ENCODE measurements around the gene BAZ2B.
"Not testable (repeated sequence)": the region's sequence is repeated elsewhere in the genome, so short reads cannot be mapped to it uniquely, and the experiment has no call there.

The BAZ2B gene

DNA sequence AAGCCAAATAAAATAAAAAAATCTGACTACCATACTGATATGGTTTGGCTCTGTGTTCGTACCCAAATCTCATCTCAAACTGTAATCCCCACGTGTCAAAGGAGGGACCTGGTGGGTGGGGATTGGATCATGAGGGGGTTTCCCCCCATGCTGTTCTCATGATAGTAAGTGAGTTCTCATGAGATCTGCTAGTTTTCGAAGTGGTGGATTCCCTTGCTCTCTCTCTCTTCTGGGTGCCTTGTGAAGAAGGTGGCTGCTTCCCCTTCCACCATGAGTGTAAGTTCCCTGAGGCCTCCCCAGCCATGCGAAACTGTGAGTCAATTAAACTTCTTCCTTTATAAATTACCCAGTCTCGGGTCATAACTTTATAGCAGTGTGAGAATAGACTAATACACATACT is 206.1 kb downstream of the BAZ2B start:
- H3K9me3 ChIP-seq (ENCODE audit: control insufficient read depth in 5 of 5, low read length in 5 of 5): no peaks in the 10 kb centered on the region

DNA sequence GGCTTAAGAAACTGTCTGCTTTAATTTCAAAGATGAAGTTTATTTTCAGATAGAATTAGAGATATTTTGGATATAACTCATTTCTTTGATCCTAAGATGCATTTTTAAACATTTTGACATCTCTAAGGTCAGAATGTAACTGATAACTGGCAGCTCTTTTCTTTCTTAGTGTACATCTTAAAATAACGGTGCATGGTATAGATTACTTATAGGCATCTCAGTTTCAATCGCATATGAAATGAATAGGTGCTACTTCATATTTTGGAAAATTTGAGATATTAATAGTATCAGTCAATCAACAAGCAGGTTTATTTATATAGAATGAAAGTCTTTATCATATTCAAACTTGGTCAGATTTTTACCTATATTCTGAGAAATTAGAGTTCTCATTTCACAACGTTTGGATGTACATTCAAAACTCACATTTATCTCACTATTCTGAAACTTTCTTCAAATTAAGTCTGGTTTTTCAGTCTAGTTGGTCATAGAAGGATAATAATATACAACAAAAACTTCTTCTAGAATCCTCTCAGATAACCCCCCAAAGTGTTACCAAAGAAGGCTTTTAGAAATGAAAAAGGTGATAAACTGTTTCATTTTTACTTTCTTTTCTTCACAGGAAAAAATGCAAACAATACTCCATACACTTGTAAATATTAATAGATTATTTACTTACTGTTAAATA is 207.1 kb downstream of the BAZ2B start:
- Histone ChIP-seq H3K4me1 (ENCODE audit: control insufficient read depth in 5 of 5, insufficient read depth in 5 of 5, low read length in 5 of 5) (no peaks in the 10 kb centered on the region), H3K4me3 (ENCODE audit: low read depth in 1 of 5, low read length in 5 of 5) (no peak overlapping the region), H3K27ac (ENCODE audit: low read depth, low read length) (no peak overlapping the region), H3K9me3 (ENCODE audit: control insufficient read depth in 5 of 5, low read length in 5 of 5) (no peaks in the 10 kb centered on the region), H3K36me3 (ENCODE audit: control insufficient read depth in 5 of 5, insufficient read depth in 5 of 5, low read length in 5 of 5) (peaks cover 17 to 45% (median 31%) of the 10 kb centered on the region in 5 donors), H3K9ac (ENCODE audit: low read length in 5 of 5) (no peak overlapping the region), H3K27me3 (ENCODE audit: control insufficient read depth in 5 of 5, insufficient read depth in 4 of 5, low read length in 5 of 5) (no peaks in the 10 kb centered on the region)

More for the DNA sequence above, 206.1 kb downstream of the BAZ2B start:
- Histone ChIP-seq H3K36me3 (ENCODE audit: control insufficient read depth in 5 of 5, insufficient read depth in 5 of 5, low read length in 5 of 5) (peaks cover 17 to 39% (median 29%) of the 10 kb centered on the region in 5 donors), H3K4me3 (ENCODE audit: low read depth in 1 of 5, low read length in 5 of 5) (no peak overlapping the region), H3K27me3 (ENCODE audit: control insufficient read depth in 5 of 5, insufficient read depth in 4 of 5, low read length in 5 of 5) (no peaks in the 10 kb centered on the region), H3K4me1 (ENCODE audit: control insufficient read depth in 5 of 5, insufficient read depth in 5 of 5, low read length in 5 of 5) (no peaks in the 10 kb centered on the region), H3K9ac (ENCODE audit: low read length in 5 of 5) (no peak overlapping the region), H3K27ac (ENCODE audit: low read depth, low read length) (no peak overlapping the region)

DNA sequence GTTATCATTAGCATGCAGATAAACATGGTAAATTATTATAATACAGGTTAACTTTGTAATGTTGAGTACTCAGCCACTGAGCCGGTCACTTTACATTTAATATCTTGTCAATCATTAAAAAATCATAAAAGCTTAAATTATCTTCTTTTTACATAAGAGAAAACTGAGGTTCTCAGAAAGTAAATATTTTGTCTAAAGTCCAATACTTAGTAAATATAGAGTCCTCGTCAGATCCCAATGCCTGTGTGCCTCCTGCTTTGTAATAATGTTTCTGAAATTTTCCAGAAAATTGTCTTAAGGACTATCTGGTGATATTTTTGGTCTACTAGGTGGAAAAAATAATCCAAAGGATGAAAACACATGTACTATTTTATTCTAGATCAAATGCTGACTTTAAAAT is 213.6 kb downstream of the BAZ2B start:
- H3K4me1 ChIP-seq (ENCODE audit: control insufficient read depth in 5 of 5, insufficient read depth in 5 of 5, low read length in 5 of 5): no peaks in the 10 kb centered on the region
- no peak overlapping the region for H3K4me3 ChIP-seq (ENCODE audit: low read depth in 1 of 5, low read length in 5 of 5)
- H3K9me3 ChIP-seq (ENCODE audit: control insufficient read depth in 5 of 5, low read length in 5 of 5): no peaks in the 10 kb centered on the region
- H3K9ac ChIP-seq (ENCODE audit: low read length in 5 of 5): no peak overlapping the region
- peaks cover 7 to 25% (median 13%) of the 10 kb centered on the region in 5 donors for H3K36me3 ChIP-seq (ENCODE audit: control insufficient read depth in 5 of 5, insufficient read depth in 5 of 5, low read length in 5 of 5)
- no peaks in the 10 kb centered on the region for H3K27me3 ChIP-seq (ENCODE audit: control insufficient read depth in 5 of 5, insufficient read depth in 4 of 5, low read length in 5 of 5)
- H3K27ac ChIP-seq (ENCODE audit: low read depth, low read length): no peak overlapping the region

DNA sequence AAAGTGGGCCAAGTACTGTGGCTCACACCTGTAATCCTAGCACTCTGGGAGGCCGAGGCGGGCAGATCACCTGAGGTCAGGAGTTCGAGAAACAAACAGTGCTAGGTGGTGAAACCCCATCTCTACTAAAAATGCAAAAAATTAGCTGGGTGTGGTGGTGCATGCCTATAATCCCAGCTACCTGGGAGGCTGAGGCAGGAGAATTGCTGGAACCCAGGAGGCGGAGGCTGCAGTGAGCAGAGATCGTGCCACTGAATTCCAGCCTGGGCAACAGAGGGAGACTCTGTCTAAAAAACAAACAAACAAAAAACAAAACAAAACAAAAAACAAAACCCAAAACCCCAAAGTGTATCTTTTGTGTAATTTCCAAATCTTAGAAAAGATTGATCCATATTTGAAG is 214.2 kb downstream of the BAZ2B start:
- H3K36me3 ChIP-seq (ENCODE audit: control insufficient read depth in 5 of 5, insufficient read depth in 5 of 5, low read length in 5 of 5): peaks cover 7 to 22% (median 13%) of the 10 kb centered on the region in 5 donors
- not testable (repeated sequence) for H3K4me1 ChIP-seq (ENCODE audit: control insufficient read depth in 5 of 5, insufficient read depth in 5 of 5, low read length in 5 of 5); H3K27ac ChIP-seq (ENCODE audit: low read depth, low read length); H3K9me3 ChIP-seq (ENCODE audit: control insufficient read depth in 5 of 5, low read length in 5 of 5); H3K9ac ChIP-seq (ENCODE audit: low read length in 5 of 5); H3K27me3 ChIP-seq (ENCODE audit: control insufficient read depth in 5 of 5, insufficient read depth in 4 of 5, low read length in 5 of 5); H3K4me3 ChIP-seq (ENCODE audit: low read depth in 1 of 5, low read length in 5 of 5)

- H3K4me1 ChIP-seq (ENCODE audit: control insufficient read depth in 5 of 5, insufficient read depth in 5 of 5, low read length in 5 of 5): no peaks in the 10 kb centered on the region
- no peak overlapping the region for H3K9ac ChIP-seq (ENCODE audit: low read length in 5 of 5)
- H3K9me3 ChIP-seq (ENCODE audit: control insufficient read depth in 5 of 5, low read length in 5 of 5): no peaks in the 10 kb centered on the region
- H3K36me3 ChIP-seq (ENCODE audit: control insufficient read depth in 5 of 5, insufficient read depth in 5 of 5, low read length in 5 of 5): peaks cover 7 to 19% (median 11%) of the 10 kb centered on the region in 5 donors
- no peak overlapping the region for H3K4me3 ChIP-seq (ENCODE audit: low read depth in 1 of 5, low read length in 5 of 5)
- H3K27ac ChIP-seq (ENCODE audit: low read depth, low read length): no peak overlapping the region
- H3K27me3 ChIP-seq (ENCODE audit: control insufficient read depth in 5 of 5, insufficient read depth in 4 of 5, low read length in 5 of 5): no peaks in the 10 kb centered on the region
These were observed 216.5 kb downstream of the BAZ2B start for GRCh38 chr2:159399716-159400415.

GRCh38 chr2:159396799-159397198 is 219.5 kb downstream of the BAZ2B start:
- peaks cover 15 to 33% (median 18%) of the 10 kb centered on the region in 5 donors for H3K36me3 ChIP-seq (ENCODE audit: control insufficient read depth in 5 of 5, insufficient read depth in 5 of 5, low read length in 5 of 5)
- H3K27ac ChIP-seq (ENCODE audit: low read depth, low read length): no peak overlapping the region

GRCh38 chr2:159382447-159383028 is 233.8 kb downstream of the BAZ2B start:
- Histone ChIP-seq H3K9me3 (ENCODE audit: control insufficient read depth in 5 of 5, low read length in 5 of 5) (no peaks in the 10 kb centered on the region), H3K27ac (ENCODE audit: low read depth, low read length) (no peak overlapping the region), H3K9ac (ENCODE audit: low read length in 5 of 5) (no peak overlapping the region), H3K4me1 (ENCODE audit: control insufficient read depth in 5 of 5, insufficient read depth in 5 of 5, low read length in 5 of 5) (no peaks in the 10 kb centered on the region), H3K4me3 (ENCODE audit: low read depth in 1 of 5, low read length in 5 of 5) (no peak overlapping the region), H3K36me3 (ENCODE audit: control insufficient read depth in 5 of 5, insufficient read depth in 5 of 5, low read length in 5 of 5) (peaks cover 22 to 62% (median 36%) of the 10 kb centered on the region in 5 donors), H3K27me3 (ENCODE audit: control insufficient read depth in 5 of 5, insufficient read depth in 4 of 5, low read length in 5 of 5) (no peaks in the 10 kb centered on the region)

More at GRCh38 chr2:159396799-159397198, 219.5 kb downstream of the BAZ2B start:
- Histone ChIP-seq H3K9ac (ENCODE audit: low read length in 5 of 5) (no peak overlapping the region), H3K9me3 (ENCODE audit: control insufficient read depth in 5 of 5, low read length in 5 of 5) (no peaks in the 10 kb centered on the region), H3K4me1 (ENCODE audit: control insufficient read depth in 5 of 5, insufficient read depth in 5 of 5, low read length in 5 of 5) (no peaks in the 10 kb centered on the region), H3K4me3 (ENCODE audit: low read depth in 1 of 5, low read length in 5 of 5) (no peak overlapping the region), H3K27me3 (ENCODE audit: control insufficient read depth in 5 of 5, insufficient read depth in 4 of 5, low read length in 5 of 5) (no peaks in the 10 kb centered on the region)

- no peak overlapping the region for H3K27ac ChIP-seq (ENCODE audit: low read depth, low read length)
- no peaks in the 10 kb centered on the region for H3K4me1 ChIP-seq (ENCODE audit: control insufficient read depth in 5 of 5, insufficient read depth in 5 of 5, low read length in 5 of 5)
- peaks cover 22 to 67% (median 36%) of the 10 kb centered on the region in 5 donors for H3K36me3 ChIP-seq (ENCODE audit: control insufficient read depth in 5 of 5, insufficient read depth in 5 of 5, low read length in 5 of 5)
- H3K9ac ChIP-seq (ENCODE audit: low read length in 5 of 5): no peak overlapping the region
- no peaks in the 10 kb centered on the region for H3K9me3 ChIP-seq (ENCODE audit: control insufficient read depth in 5 of 5, low read length in 5 of 5)
- no peak overlapping the region for H3K4me3 ChIP-seq (ENCODE audit: low read depth in 1 of 5, low read length in 5 of 5)
- H3K27me3 ChIP-seq (ENCODE audit: control insufficient read depth in 5 of 5, insufficient read depth in 4 of 5, low read length in 5 of 5): no peaks in the 10 kb centered on the region
These were observed 234.8 kb downstream of the BAZ2B start for GRCh38 chr2:159381574-159381973.

GRCh38 chr2:159380685-159381239 is 235.6 kb downstream of the BAZ2B start:
- Histone ChIP-seq H3K27me3 (ENCODE audit: control insufficient read depth in 5 of 5, insufficient read depth in 4 of 5, low read length in 5 of 5) (no peaks in the 10 kb centered on the region), H3K27ac (ENCODE audit: low read depth, low read length) (no peak overlapping the region), H3K9ac (ENCODE audit: low read length in 5 of 5) (no peak overlapping the region), H3K36me3 (ENCODE audit: control insufficient read depth in 5 of 5, insufficient read depth in 5 of 5, low read length in 5 of 5) (peaks cover 17 to 59% (median 29%) of the 10 kb centered on the region in 5 donors), H3K9me3 (ENCODE audit: control insufficient read depth in 5 of 5, low read length in 5 of 5) (no peaks in the 10 kb centered on the region), H3K4me3 (ENCODE audit: low read depth in 1 of 5, low read length in 5 of 5) (no peak overlapping the region), H3K4me1 (ENCODE audit: control insufficient read depth in 5 of 5, insufficient read depth in 5 of 5, low read length in 5 of 5) (no peaks in the 10 kb centered on the region)

- no peak overlapping the region for H3K9ac ChIP-seq (ENCODE audit: low read length in 5 of 5)
- H3K4me1 ChIP-seq (ENCODE audit: control insufficient read depth in 5 of 5, insufficient read depth in 5 of 5, low read length in 5 of 5): no peaks in the 10 kb centered on the region
- no peak overlapping the region for H3K4me3 ChIP-seq (ENCODE audit: low read depth in 1 of 5, low read length in 5 of 5)
- no peaks in the 10 kb centered on the region for H3K27me3 ChIP-seq (ENCODE audit: control insufficient read depth in 5 of 5, insufficient read depth in 4 of 5, low read length in 5 of 5)
- peaks cover 16 to 53% (median 34%) of the 10 kb centered on the region in 5 donors for H3K36me3 ChIP-seq (ENCODE audit: control insufficient read depth in 5 of 5, insufficient read depth in 5 of 5, low read length in 5 of 5)
- H3K9me3 ChIP-seq (ENCODE audit: control insufficient read depth in 5 of 5, low read length in 5 of 5): no peaks in the 10 kb centered on the region
- H3K27ac ChIP-seq (ENCODE audit: low read depth, low read length): no peak overlapping the region
These were observed 237.2 kb downstream of the BAZ2B start for GRCh38 chr2:159379181-159379580.

Data from subcutaneous abdominal adipose tissue (tissue), 5 donors.